Transverse colon (tissue), 3 donors: ENCODE results near the gene BPIFB1.

Source experiments
- POLR2A ChIP-seq: fragments of 450-650 bp; IDR thresholded peaks from one replicate; pipeline ENCODE4 v1.6.1; 2016; ENCODE audit warnings: antibody characterized with exemption, mild to moderate bottlenecking, moderate library complexity
- POLR2AphosphoS5 ChIP-seq, 3 donors: sonication (generic); formaldehyde crosslinking; IDR thresholded peaks; one replicate each; pipeline ENCODE4 v1.6.1; 2016; ENCODE audit warnings: antibody characterized with exemption in 3 of 3

GRCh38 chr20:33240923-33241322 lies 42.1 kb upstream of the BPIFB1 start:
- TF ChIP-seq POLR2AphosphoS5 (IDR thresholded peaks at IDR 0.05) (no peak), POLR2A (no peak)
